ENCODE results near the gene SNX8. TPM values are rescaled to one million over a fixed set of nuclear protein-coding genes. Genes with fewer than 3 reads are reported as not detected.

Gene SNX8
- total RNA-seq, 1 experiment from 2014 or later = 40.6 TPM

DNA sequence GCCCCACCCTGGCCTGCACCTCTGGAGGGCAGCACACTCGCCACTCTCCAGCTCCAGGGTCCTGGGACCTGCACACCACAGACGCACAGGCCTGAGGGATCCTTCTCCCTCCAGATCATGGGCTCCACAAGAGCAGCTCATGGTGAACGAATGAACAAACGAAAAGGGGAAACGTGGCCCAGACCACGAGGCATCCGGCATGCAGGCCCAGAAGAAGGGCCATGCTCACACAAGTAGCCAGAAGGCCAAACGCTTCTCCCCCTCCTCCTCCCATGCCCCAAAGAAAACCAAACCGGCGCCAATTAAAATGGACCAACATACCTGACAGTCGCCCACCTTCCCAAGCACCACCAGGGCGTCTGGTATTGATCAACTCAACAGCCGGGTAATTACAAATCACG is 111.9 kb downstream of the SNX8 start:
- no peak overlapping the region for H3K4me2 ChIP-seq (ENCODE audit: insufficient read depth, insufficient read length, low read length)
- H3K9ac ChIP-seq (ENCODE audit: extremely low read depth, insufficient read length, low read length) = no peak overlapping the region
- H2AK5ac ChIP-seq (ENCODE audit: insufficient read length, low read length) = no peak overlapping the region
- H2BK20ac ChIP-seq (ENCODE audit: low read depth, low read length, poor library complexity, severe bottlenecking) = no peak overlapping the region
- H2BK15ac ChIP-seq (ENCODE audit: low read depth, low read length) = no peak overlapping the region
- H3K27ac ChIP-seq (ENCODE audit: insufficient read length, low read depth, low read length) = no peak overlapping the region
- no peak overlapping the region for H4K91ac ChIP-seq (ENCODE audit: insufficient read length, low read depth, low read length)
- H2AFZ ChIP-seq (ENCODE audit: low read length) = no peak overlapping the region
- H3K79me2 ChIP-seq (ENCODE audit: insufficient read depth, low read length) = no peaks in the 10 kb centered on the region
- H3K27me3 ChIP-seq (ENCODE audit: insufficient read depth, low read length) = no peaks in the 10 kb centered on the region
- no peak for TF ChIP-seq CTCF (conservative IDR thresholded peaks at IDR 0.05)
- H3K14ac ChIP-seq (ENCODE audit: insufficient read depth, low read length) = no peak overlapping the region
- no peak overlapping the region for H3T11ph ChIP-seq (ENCODE audit: low read length)
- H3K4ac ChIP-seq (ENCODE audit: low read depth, low read length) = no peak overlapping the region
- no peak overlapping the region for H3K4me3 Mint-ChIP-seq
- H4K5ac ChIP-seq (ENCODE audit: insufficient read length, low read depth, low read length) = no peak overlapping the region
- no peaks in the 10 kb centered on the region; a peak in 1 of 5 replicates for H3K9me3 Mint-ChIP-seq
- H3K4me1 ChIP-seq (ENCODE audit: insufficient read depth, low read length) = no peaks in the 10 kb centered on the region
- DNase-seq = no peak
- no peak overlapping the region for H2BK12ac ChIP-seq (ENCODE audit: insufficient read length, low read depth, low read length)
- H4K20me1 ChIP-seq (ENCODE audit: control insufficient read depth, insufficient read depth, insufficient read length) = no peaks in the 10 kb centered on the region
- no peak overlapping the region for H3K23ac ChIP-seq (ENCODE audit: insufficient read length, low read depth, low read length)
- no peak overlapping the region for H3K18ac ChIP-seq (ENCODE audit: insufficient read length, low read depth, low read length)
- peaks cover 20 to 36% (median 32%) of the 10 kb centered on the region in 3 experiments for H3K36me3 Mint-ChIP-seq (ENCODE audit: insufficient read depth in 1 of 3, low read depth in 3 of 3)
- no peak overlapping the region for H3K56ac ChIP-seq (ENCODE audit: insufficient read length, low read depth, low read length)
- no peaks in the 10 kb centered on the region for H3K4me1 Mint-ChIP-seq
- H2BK120ac ChIP-seq (ENCODE audit: low read depth, low read length, poor library complexity, severe bottlenecking) = no peak overlapping the region
- H3K79me1 ChIP-seq (ENCODE audit: insufficient read depth, low read depth, low read length, poor library complexity, severe bottlenecking) = no peaks in the 10 kb centered on the region
- no CpG with 5 or more reads among the region's 14 CpGs for WGBS (ENCODE audit: extremely low coverage, insufficient read length, low lambda C conversion rate)
- peak overlapping the region; percentile 16 to 90 (median 23); a peak in 2 of 7 replicates for H3K27ac Mint-ChIP-seq
- no peaks in the 10 kb centered on the region for H3K9me3 ChIP-seq (ENCODE audit: control insufficient read depth, low read depth, low read length)
- no peaks in the 10 kb centered on the region for H3K23me2 ChIP-seq (ENCODE audit: insufficient read length, low read depth, low read length, poor library complexity, severe bottlenecking)
- H2BK5ac ChIP-seq (ENCODE audit: insufficient read length, low read length) = no peak overlapping the region
- H4K8ac ChIP-seq (replicated peaks; ENCODE audit: insufficient read length, low read depth, low read length) = no peak overlapping the region
- no peaks in the 10 kb centered on the region for H3K27me3 Mint-ChIP-seq (ENCODE audit: low read depth)

Small RNA genes lying within 50 kb of the gene (microRNA-seq; reads per million reads assigned to microRNA genes)
- gene MIR6836 (ENCODE audit: borderline microRNAs expressed) = not detected

Other genes with a start within 250 kb of the SNX8 start
- gene MAD1L1, start 81.5 kb downstream of the SNX8 start, total RNA-seq (2021) = 37.4 and 39.0 TPM in 2 replicates
- gene MRM2, start 72.2 kb downstream of the SNX8 start, total RNA-seq (2021) = 57.2 and 59.0 TPM in 2 replicates
- gene NUDT1, start 72.2 kb downstream of the SNX8 start, total RNA-seq (2021) = 80.3 and 84.7 TPM in 2 replicates
- 337 and 343 TPM in 2 replicates for gene EIF3B, start 40.4 kb upstream of the SNX8 start, total RNA-seq (2021)
- 18.4 and 19.3 TPM in 2 replicates for gene CHST12, start 89.2 kb upstream of the SNX8 start, total RNA-seq (2021)
- not detected in 2 replicates for gene GRIFIN, start 162.0 kb upstream of the SNX8 start, total RNA-seq (2021)
- gene LFNG, start 205.3 kb upstream of the SNX8 start, total RNA-seq (2021) = 52.9 and 55.3 TPM in 2 replicates
- gene BRAT1, start 241.1 kb upstream of the SNX8 start, total RNA-seq (2021) = 41.2 and 42.6 TPM in 2 replicates
- 6.7 and 7.0 TPM in 2 replicates for gene IQCE, start 244.5 kb upstream of the SNX8 start, total RNA-seq (2021)

All from H9 (cell line).